IMR-90 (cell line): ENCODE measurements around the gene FUT2. TPM values are rescaled to one million over a fixed set of nuclear protein-coding genes. Genes with fewer than 3 reads are reported as not detected.

Experiments used
- ATAC-seq: fragments of 200-7000 bp; cut with Tn5 transposase; 2 replicates; pipeline ENCODE4 v1.9.1; 2020; ENCODE audit warnings: low read depth, mild to moderate bottlenecking, moderate library complexity
- BruUV-seq: library from RNA; stranded (reverse); fragments of 400-500 nt; replicated peaks from 2 replicates; lab custom pipeline; 2021; lab: Mats Ljungman, UMichigan
- CTCF ChIA-PET: fragments of 300-600 bp; formaldehyde crosslinking; extraction: SDS; loops from one replicate; lab custom pipeline; 2021; ENCODE audit warnings: antibody characterized with exemption; lab: Yijun Ruan, JAX
- POLR2A ChIA-PET: fragments of 300-600 bp; sonication (Branson Sonifier 250); formaldehyde crosslinking; loops from one replicate; lab custom pipeline; 2022; ENCODE audit warnings: antibody characterized with exemption; ENCODE audit not compliant: unreplicated experiment; lab: Charles Lee
- DNase-seq: peaks from one replicate; pipeline ENCODE4 v3.0.0; 2013
- H2AFZ ChIP-seq: replicated peaks from 2 replicates; pipeline ENCODE3; 2013; ENCODE audit warnings: low read length, mild to moderate bottlenecking; ENCODE audit not compliant: poor library complexity
- H2AK5ac ChIP-seq: 2 replicates; pipeline ENCODE4 v1.6.1; 2013; ENCODE audit warnings: low read depth, low read length, inconsistent platforms
- H2AK9ac ChIP-seq: replicated peaks from 2 replicates; pipeline ENCODE3; 2013; ENCODE audit warnings: mild to moderate bottlenecking, low read depth, low read length, moderate library complexity; ENCODE audit not compliant: poor library complexity
- H2BK120ac ChIP-seq: 2 replicates; pipeline ENCODE4 v1.6.1; 2013; ENCODE audit warnings: low read depth, low read length, inconsistent platforms
- H2BK15ac ChIP-seq: 3 replicates; pipeline ENCODE4 v1.6.1; 2013; ENCODE audit warnings: low read depth, low read length, inconsistent platforms
- H2BK20ac ChIP-seq: 2 replicates; pipeline ENCODE4 v1.6.1; 2013; ENCODE audit warnings: low read depth, mild to moderate bottlenecking, inconsistent platforms, low read length, moderate library complexity
- H2BK5ac ChIP-seq: 2 replicates; pipeline ENCODE4 v1.6.1; 2013; ENCODE audit warnings: mild to moderate bottlenecking, low read depth, low read length, inconsistent platforms; ENCODE audit not compliant: poor library complexity, severe bottlenecking
- H3K14ac ChIP-seq: replicated peaks from 2 replicates; pipeline ENCODE4 v1.6.1; 2013; ENCODE audit warnings: low read depth, low read length, inconsistent platforms
- H3K18ac ChIP-seq: 2 replicates; pipeline ENCODE4 v1.6.1; 2013; ENCODE audit warnings: low read depth, low read length, control low read depth
- H3K23ac ChIP-seq: 2 replicates; pipeline ENCODE4 v1.6.1; 2013; ENCODE audit warnings: low read depth, low read length, inconsistent platforms
- H3K27ac ChIP-seq: 2 replicates; pipeline ENCODE4 v1.5.1; 2013; ENCODE audit warnings: mild to moderate bottlenecking, control low read depth, low read length; ENCODE audit not compliant: insufficient read depth
- H3K27me3 ChIP-seq: 2 replicates; pipeline ENCODE4 v1.6.1; 2013; ENCODE audit warnings: low read length; ENCODE audit not compliant: control insufficient read depth, insufficient read depth
- H3K36me3 ChIP-seq: 2 replicates; pipeline ENCODE4 v1.6.1; 2013; ENCODE audit warnings: low read length, mixed read lengths; ENCODE audit not compliant: control insufficient read depth, insufficient read depth
- H3K4ac ChIP-seq: 2 replicates; pipeline ENCODE4 v1.6.1; 2013; ENCODE audit warnings: low read depth, low read length, inconsistent platforms
- H3K4me1 ChIP-seq: 2 replicates; pipeline ENCODE4 v1.6.1; 2013; ENCODE audit warnings: low read length, mixed read lengths; ENCODE audit not compliant: control insufficient read depth, insufficient read depth
- H3K4me2 ChIP-seq: 2 replicates; pipeline ENCODE4 v1.6.1; 2013; ENCODE audit warnings: low read depth, mild to moderate bottlenecking, control low read depth, low read length, moderate library complexity
- H3K4me3 ChIP-seq: 2 replicates; pipeline ENCODE4 v1.5.1; 2013; ENCODE audit warnings: low read depth, mild to moderate bottlenecking, control low read depth, low read length, moderate library complexity; ENCODE audit not compliant: insufficient read depth
- H3K56ac ChIP-seq: 2 replicates; pipeline ENCODE4 v1.6.1; 2013; ENCODE audit warnings: low read length, inconsistent platforms; ENCODE audit not compliant: insufficient read depth; ENCODE audit errors: extremely low read depth
- H3K79me1 ChIP-seq, 2 experiments: 2 replicates each; pipeline ENCODE4 v1.6.1; 2013; ENCODE audit warnings: low read length in 2 of 2, inconsistent platforms in 1 of 2, low read depth in 1 of 2
- H3K9ac ChIP-seq: 2 replicates; pipeline ENCODE4 v1.6.1; 2013; ENCODE audit warnings: low read depth, low read length, control low read depth
- H3K9me1 ChIP-seq: 2 replicates; pipeline ENCODE4 v1.6.1; 2013; ENCODE audit warnings: low read length, inconsistent platforms; ENCODE audit not compliant: insufficient read depth
- H3K9me3 ChIP-seq: 2 replicates; pipeline ENCODE4 v1.6.1; 2013; ENCODE audit warnings: low read length; ENCODE audit not compliant: control insufficient read depth, insufficient read depth
- H4K20me1 ChIP-seq: 2 replicates; pipeline ENCODE4 v1.6.1; 2013; ENCODE audit warnings: low read length, inconsistent platforms; ENCODE audit not compliant: insufficient read depth
- H4K5ac ChIP-seq: 2 replicates; pipeline ENCODE4 v1.6.1; 2013; ENCODE audit warnings: mild to moderate bottlenecking, low read depth, low read length, control low read depth
- H4K8ac ChIP-seq, 2 experiments: 2 replicates each; pipeline ENCODE4 v1.6.1; 2013; ENCODE audit warnings: low read depth in 2 of 2, low read length in 2 of 2, control low read depth in 1 of 2, inconsistent platforms in 1 of 2
- H4K91ac ChIP-seq: 2 replicates; pipeline ENCODE4 v1.6.1; 2013; ENCODE audit warnings: low read depth, low read length, inconsistent platforms; ENCODE audit not compliant: insufficient read depth
- BHLHE40 ChIP-seq: fragments of 150-350 bp; IDR thresholded peaks from 2 replicates; pipeline ENCODE4 v1.6.1; 2016; ENCODE audit warnings: mild to moderate bottlenecking, low read depth, low read length
- CEBPB ChIP-seq: IDR thresholded peaks from 2 replicates; pipeline ENCODE4 v1.6.1; 2012; ENCODE audit warnings: low read depth, low read length, improper control_type of control experiment
- CHD1 ChIP-seq: IDR thresholded peaks from 2 replicates; pipeline ENCODE4 v1.6.1; 2012; ENCODE audit warnings: low read depth, low read length, improper control_type of control experiment
- ELK1 ChIP-seq: fragments of 150-350 bp; IDR thresholded peaks from 2 replicates; pipeline ENCODE4 v1.6.1; 2016; ENCODE audit warnings: low read depth, mild to moderate bottlenecking, low read length, moderate library complexity, borderline replicate concordance
- FOS ChIP-seq: fragments of 150-350 bp; IDR thresholded peaks from 2 replicates; pipeline ENCODE4 v1.6.1; 2016; ENCODE audit warnings: low read depth, low read length
- MAFK ChIP-seq: IDR thresholded peaks from 2 replicates; pipeline ENCODE4 v1.6.1; 2012; ENCODE audit warnings: low read depth, low read length, improper control_type of control experiment
- MAZ ChIP-seq: IDR thresholded peaks from 2 replicates; pipeline ENCODE4 v1.6.1; 2012; ENCODE audit warnings: low read depth, mild to moderate bottlenecking, low read length, improper control_type of control experiment, moderate library complexity, borderline replicate concordance
- MXI1 ChIP-seq: IDR thresholded peaks from 2 replicates; pipeline ENCODE4 v1.6.1; 2012; ENCODE audit warnings: low read depth, mild to moderate bottlenecking, low read length, moderate library complexity, borderline replicate concordance
- NFE2L2 ChIP-seq: fragments of 150-350 bp; IDR thresholded peaks from 2 replicates; pipeline ENCODE4 v1.6.1; 2016; ENCODE audit warnings: low read depth, mild to moderate bottlenecking, low read length
- POLR2A ChIP-seq: IDR thresholded peaks from 2 replicates; pipeline ENCODE4 v1.6.1; 2012; ENCODE audit warnings: mild to moderate bottlenecking, low read depth, low read length
- RAD21 ChIP-seq: IDR thresholded peaks from 2 replicates; pipeline ENCODE4 v1.6.1; 2012; ENCODE audit warnings: low read length, improper control_type of control experiment
- RCOR1 ChIP-seq: IDR thresholded peaks from 2 replicates; pipeline ENCODE4 v1.6.1; 2012; ENCODE audit warnings: mild to moderate bottlenecking, low read length, improper control_type of control experiment; ENCODE audit not compliant: insufficient replicate concordance
- RFX5 ChIP-seq: IDR thresholded peaks from 2 replicates; pipeline ENCODE4 v1.8.0; 2012; ENCODE audit warnings: low read depth, mild to moderate bottlenecking, low read length, moderate library complexity
- SMC3 ChIP-seq: fragments of 150-350 bp; IDR thresholded peaks from 2 replicates; pipeline ENCODE4 v1.6.1; 2016; ENCODE audit warnings: low read depth, mild to moderate bottlenecking, antibody characterized with exemption, low read length, moderate library complexity
- WGBS, 2 experiments: methylation state at CpG; one replicate each; pipeline versions ENCODE4 v1.1.5 to v1.1.7; 2013; ENCODE audit warnings: missing lambda C conversion rate in 2 of 2; ENCODE audit not compliant: insufficient read length in 1 of 2; ENCODE audit errors: extremely low coverage in 2 of 2; 5-methylcytosine and 5-hydroxymethylcytosine counted together
- dilution Hi-C: fragments of 300-500 bp; cut with HindIII; formaldehyde crosslinking; loops from one replicate; pipeline ENCODE4 v1.14.3; 2018; ENCODE audit warnings: low sequenced_read_pairs; ENCODE audit not compliant: unreplicated experiment
- in situ Hi-C: fragments of 300-500 bp; cut with MboI; formaldehyde crosslinking; loops from 3 replicates; pipeline ENCODE4 v1.14.3; 2019; ENCODE audit warnings: low sequenced_read_pairs, inconsistent platforms, mixed read lengths
- intact Hi-C: fragments of 100-400 bp; cut with micrococcal nuclease; formaldehyde crosslinking; loops from 2 replicates; pipeline ENCODE4 v1.10.0; 2022
- polyA plus RNA-seq, 3 experiments: library from polyadenylated mRNA; depleted of rRNA; stranded (reverse); fragments of >200 nt; gene quantifications; 2 replicates each; pipeline ENCODE4 v1.2.3, GENCODE V29; 2012; ENCODE audit warnings: low replicate concordance in 1 of 3
- total RNA-seq: library from RNA; depleted of rRNA; stranded (reverse); fragments of >200 nt; gene quantifications from 2 replicates; pipeline ENCODE4 v1.2.3, GENCODE V29; 2012
- TF ChIP-seq, protein P1 (sequence below): fragments of 150-350 bp; IDR thresholded peaks from 2 replicates; pipeline ENCODE4 v1.6.1; 2017; ENCODE audit warnings: mild to moderate bottlenecking, antibody characterized with exemption, low read length, low read depth
- TF ChIP-seq, protein P2 (sequence below): conservative IDR thresholded peaks from 2 replicates; pipeline ENCODE4 v1.5.1; 2012; ENCODE audit warnings: mild to moderate bottlenecking, low read depth, low read length, improper control_type of control experiment

Gene FUT2
- total and polyA plus RNA-seq, 2 of the 4 experiments (the other 2 are of a cell fraction) = not detected

DNA sequence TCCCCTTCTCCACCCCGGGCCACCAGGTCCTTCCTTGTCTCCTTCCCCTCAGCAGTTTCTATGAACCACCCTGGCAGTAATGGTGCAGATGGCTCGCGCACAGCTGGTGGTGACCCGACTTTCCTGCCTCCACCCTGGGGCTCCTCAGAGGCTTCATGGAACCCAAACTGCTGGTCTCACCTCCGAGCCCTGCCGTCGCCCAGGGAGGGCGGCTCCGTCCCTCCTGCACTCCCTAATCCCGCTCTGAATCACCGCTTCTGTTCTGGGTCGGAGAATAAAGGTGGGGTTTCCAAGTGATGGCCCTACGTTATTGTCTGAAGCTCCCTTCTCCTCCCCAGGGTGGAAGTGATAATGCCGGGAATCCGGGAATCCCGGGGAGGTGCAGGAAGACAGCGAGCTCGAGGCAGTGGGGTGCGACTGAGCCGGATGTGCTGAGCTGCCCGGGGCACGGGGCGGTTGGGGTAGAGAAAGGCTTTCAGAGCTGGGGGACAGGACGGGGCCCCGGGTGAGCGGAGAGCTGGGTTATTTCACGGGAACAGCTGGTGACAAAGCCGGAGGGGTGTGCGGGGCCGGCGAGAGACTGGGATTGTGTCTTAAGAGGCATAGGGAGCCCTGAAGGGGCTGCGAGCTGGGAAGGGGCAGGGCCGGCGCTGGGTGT, 711 bp downstream of the FUT2 start:
- ATAC-seq = no peak; the same call in 1 of the 2 replicates
- Histone ChIP-seq H3K27me3 (peaks cover 12% of the 10 kb centered on the region), H2BK20ac (no peak overlapping the region), H3K9ac (no peak overlapping the region), H2AK9ac (peak overlapping the region; percentile 55), H3K18ac (no peak overlapping the region), H3K56ac (no peak overlapping the region), H4K8ac (no peak overlapping the region), H3K9me1 (no peaks in the 10 kb centered on the region), H2BK120ac (no peak overlapping the region), H4K20me1 (no peaks in the 10 kb centered on the region), H2BK15ac (no peak overlapping the region), H3K79me1 (no peaks in the 10 kb centered on the region), H3K9me3 (no peaks in the 10 kb centered on the region), H3K4me1 (peaks cover 4% of the 10 kb centered on the region), H2BK5ac (no peak overlapping the region), H3K36me3 (no peaks in the 10 kb centered on the region), H3K14ac (no peak overlapping the region), H4K5ac (no peak overlapping the region), H4K91ac (no peak overlapping the region), H3K4ac (no peak overlapping the region), H3K4me2 (no peak overlapping the region; the same call in 1 of the 2 replicates), H3K23ac (no peak overlapping the region), H2AK5ac (no peak overlapping the region), H3K4me3 (no peak overlapping the region), H2AFZ (peak overlapping the region; percentile 84), H3K27ac (no peak overlapping the region)
- intact Hi-C loops = no loop called here
- dilution Hi-C loops = no loop called here
- 16% methylated on average over 6 of the region's 34 CpGs; no CpG with 5 or more reads in 1 of the 2 experiments for WGBS, 2 experiments
- no TSS peak for BruUV-seq
- ChIA-PET POLR2A (no interaction called here), CTCF (interaction anchor here (1.0 kb wide), 1 partner anchor 16 kb away, joined by 3 read pairs; no protein-coding TSS in a partner anchor)
- in situ Hi-C loops = no loop called here
- TF ChIP-seq BHLHE40 (no peak), MAFK (no peak), CEBPB (no peak), MAZ (no peak), CHD1 (no peak), RCOR1 (no peak), NFE2L2 (no peak), MXI1 (no peak), SMC3 (no peak), RAD21 (no peak), RFX5 (no peak), POLR2A (no peak), ELK1 (no peak), FOS (no peak)
- TF ChIP-seq, protein P1, sequence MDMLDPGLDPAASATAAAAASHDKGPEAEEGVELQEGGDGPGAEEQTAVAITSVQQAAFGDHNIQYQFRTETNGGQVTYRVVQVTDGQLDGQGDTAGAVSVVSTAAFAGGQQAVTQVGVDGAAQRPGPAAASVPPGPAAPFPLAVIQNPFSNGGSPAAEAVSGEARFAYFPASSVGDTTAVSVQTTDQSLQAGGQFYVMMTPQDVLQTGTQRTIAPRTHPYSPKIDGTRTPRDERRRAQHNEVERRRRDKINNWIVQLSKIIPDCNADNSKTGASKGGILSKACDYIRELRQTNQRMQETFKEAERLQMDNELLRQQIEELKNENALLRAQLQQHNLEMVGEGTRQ = no peak
- TF ChIP-seq, protein P2, sequence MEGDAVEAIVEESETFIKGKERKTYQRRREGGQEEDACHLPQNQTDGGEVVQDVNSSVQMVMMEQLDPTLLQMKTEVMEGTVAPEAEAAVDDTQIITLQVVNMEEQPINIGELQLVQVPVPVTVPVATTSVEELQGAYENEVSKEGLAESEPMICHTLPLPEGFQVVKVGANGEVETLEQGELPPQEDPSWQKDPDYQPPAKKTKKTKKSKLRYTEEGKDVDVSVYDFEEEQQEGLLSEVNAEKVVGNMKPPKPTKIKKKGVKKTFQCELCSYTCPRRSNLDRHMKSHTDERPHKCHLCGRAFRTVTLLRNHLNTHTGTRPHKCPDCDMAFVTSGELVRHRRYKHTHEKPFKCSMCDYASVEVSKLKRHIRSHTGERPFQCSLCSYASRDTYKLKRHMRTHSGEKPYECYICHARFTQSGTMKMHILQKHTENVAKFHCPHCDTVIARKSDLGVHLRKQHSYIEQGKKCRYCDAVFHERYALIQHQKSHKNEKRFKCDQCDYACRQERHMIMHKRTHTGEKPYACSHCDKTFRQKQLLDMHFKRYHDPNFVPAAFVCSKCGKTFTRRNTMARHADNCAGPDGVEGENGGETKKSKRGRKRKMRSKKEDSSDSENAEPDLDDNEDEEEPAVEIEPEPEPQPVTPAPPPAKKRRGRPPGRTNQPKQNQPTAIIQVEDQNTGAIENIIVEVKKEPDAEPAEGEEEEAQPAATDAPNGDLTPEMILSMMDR = no peak
- DNase-seq = no peak
